NCI-H510A treated with DMSO at 0.1 percent for 48 hours (cell line): Measurements from ENCODE around the gene KIF18B.

ENCODE experiments used
- DNase-seq: peaks from one replicate; lab custom pipeline; 2025; lab: John Stamatoyannopoulos, UW

Gene KIF18B

GRCh38 chr17:44919411-44919810 is 28.2 kb downstream of the KIF18B start:
- no peak for DNase-seq

- DNase-seq = no peak
Measured at GRCh38 chr17:44918006-44918405, 29.6 kb downstream of the KIF18B start.

DNA sequence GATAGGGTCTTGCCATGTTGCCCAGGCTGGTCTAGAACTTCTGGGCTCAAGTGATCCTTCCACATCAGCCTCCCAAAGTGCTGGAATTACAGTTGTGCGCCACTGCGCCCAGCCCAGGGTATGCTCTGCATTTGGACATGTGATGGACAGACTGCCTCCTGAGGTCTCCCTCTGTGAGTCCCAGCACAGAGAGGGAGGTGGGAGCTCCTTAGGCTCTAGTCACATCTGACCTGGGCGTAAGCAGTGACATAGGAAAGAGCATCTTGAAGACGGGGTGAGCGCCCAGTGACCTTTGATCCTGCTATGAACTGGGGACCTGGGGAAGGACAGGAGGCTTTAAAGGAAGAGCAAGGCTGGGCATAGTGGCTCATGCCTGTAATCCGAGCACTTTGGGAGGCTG is 30.1 kb downstream of the KIF18B start:
- DNase-seq = no peak

- no peak for DNase-seq
Measured at GRCh38 chr17:44916781-44917241, 30.8 kb downstream of the KIF18B start.

DNA sequence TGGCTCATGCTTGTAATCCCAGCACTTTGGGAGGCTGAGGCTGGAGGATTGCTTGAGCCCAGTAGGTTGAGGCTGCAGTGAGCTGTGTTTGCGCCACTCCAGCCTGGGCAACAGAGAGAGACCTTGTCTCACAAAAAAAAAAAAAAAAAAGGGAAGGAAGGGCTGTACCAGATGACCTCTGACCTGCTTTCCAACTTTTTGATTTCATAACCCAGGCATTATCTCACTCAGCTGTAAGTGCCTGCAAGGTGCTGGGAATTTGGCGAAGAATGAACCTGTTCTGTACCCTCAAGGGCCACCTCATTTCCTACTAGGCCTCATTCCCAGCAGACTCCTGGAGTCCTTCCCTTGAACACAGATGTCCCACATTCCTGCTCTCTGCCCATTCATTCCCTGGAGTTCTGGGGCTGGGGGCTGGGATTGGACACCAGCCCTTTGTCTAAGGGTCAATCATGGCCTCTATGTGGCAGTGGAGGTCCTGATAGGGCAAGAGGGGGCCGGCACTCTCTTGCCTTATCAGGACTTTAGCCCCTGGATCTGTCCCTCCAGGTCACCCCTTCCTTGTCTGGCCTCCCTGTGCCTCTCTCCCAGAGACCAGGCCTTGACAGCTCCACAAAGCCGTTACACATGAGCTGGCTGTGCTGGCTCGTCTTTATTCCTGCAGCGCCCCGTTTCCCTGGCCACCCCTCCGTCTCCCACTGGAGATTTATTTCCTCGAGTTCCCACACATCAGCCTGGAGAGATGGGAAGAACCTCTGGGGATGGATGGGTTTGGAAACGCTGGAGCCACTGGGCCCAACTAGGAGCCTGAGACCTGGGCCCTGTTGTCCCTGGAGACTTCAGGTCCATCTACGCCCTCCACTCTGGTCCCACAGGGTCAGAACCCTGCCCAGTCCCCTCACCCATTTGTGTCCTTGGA is 31.5 kb downstream of the KIF18B start:
- DNase-seq = no peak

DNA sequence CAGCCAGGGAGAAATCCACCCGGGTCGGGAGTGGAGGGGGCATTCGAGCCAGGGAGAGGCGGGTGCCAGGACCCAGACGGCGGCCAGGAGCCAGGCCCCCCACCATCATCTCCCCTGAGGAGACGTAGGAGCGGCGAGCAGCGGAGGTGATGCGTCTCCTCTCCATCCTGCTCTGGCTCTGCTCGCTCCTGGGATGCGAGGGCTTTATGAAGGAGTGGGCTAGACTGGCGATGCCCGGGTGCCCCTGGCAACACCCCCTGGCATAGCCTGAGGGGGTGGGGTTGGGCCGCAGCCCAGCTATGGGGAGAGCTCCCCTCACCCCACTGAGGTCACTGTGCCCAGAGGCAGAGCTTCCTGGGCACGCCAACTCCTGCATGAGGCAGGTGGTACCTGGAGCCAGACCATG is 32.2 kb downstream of the KIF18B start, which contains the start of gene GFAP:
Gene GFAP (minus strand): TSS at position 180 of the 406 bp plus-strand sequence. CDS start 14 bp downstream, at position 166.
- no peak for DNase-seq

- no peak for DNase-seq
Measured at GRCh38 chr17:44914698-44915271, 32.8 kb downstream of the KIF18B start.

GRCh38 chr17:44914148-44914547 is 33.4 kb downstream of the KIF18B start:
- DNase-seq = no peak

- no peak for DNase-seq
Measured at GRCh38 chr17:44913676-44914075, 33.9 kb downstream of the KIF18B start.

DNA sequence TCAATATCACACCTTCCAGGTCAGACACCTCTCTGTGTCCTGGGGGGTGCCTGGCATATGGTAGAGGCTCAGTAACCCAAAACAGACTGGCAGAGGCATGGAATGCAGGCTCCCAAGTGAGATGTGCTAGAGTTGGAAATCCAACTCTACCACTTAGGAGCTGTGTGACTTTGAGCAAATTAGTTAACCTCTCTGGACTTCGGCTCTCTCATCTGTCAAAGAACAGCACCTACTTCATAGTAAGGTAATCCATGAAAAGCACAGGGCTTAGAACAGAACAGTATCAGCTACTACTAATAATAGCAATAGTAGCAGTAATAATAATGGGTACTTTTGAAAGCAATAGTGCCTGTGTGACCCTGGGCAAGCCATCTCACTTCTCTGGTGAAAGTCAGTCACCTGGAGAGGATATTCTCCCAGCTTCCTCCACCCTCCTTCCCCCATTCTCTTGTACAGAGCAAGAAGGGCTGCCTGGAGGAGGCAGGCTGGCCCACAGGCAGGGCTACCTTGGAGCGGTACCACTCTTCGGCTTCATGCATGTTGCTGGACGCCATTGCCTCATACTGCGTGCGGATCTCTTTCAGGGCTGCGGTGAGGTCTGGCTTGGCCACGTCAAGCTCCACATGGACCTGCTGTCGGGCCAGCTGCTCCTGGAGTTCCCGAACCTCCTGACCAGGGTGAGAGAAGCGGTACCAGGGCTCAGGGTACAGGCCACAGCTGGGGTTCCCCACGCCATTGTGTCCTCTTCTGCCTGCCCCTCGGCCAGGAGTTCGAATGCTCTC is 34.6 kb downstream of the KIF18B start:
- DNase-seq = no peak

DNA sequence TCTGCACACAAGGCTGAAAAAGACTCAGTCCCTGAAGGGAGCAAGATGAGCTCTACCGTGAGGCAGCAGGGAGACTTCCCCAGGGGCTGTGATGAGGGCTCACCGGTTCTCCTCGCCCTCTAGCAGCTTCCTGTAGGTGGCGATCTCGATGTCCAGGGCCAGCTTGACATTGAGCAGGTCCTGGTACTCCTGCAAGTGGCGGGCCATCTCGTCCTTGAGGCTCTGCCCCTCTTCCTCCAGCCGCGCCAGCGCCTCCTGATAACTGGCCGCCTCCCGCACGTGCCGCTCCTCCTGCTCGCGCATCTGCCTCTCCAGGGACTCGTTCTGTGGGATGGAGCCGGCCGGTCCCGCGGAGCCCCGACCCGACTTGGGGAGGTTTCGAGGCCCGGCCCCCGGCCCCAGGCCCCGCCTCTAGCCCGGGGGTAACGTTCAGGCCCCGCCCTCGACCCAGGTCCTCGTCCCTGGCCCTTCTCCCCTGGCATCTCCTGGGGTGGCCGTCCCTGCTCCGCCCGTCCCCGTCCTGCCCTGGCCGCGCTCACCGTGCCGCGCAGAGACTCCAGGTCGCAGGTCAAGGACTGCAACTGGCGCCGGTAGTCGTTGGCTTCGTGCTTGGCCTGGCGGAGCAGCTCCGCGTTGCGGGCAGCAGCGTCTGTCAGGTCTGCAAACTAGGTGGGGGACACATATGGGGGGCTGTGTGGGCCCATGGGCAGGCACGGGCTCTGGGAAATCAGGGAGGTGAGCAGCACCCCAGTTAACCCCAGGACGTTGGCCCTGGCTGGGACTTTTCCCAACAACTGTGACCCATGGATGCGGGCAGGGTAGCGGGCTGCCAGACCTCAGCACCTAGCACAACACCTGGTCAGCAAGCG is 36.2 kb downstream of the KIF18B start:
- peak; percentile 30 for DNase-seq

DNA sequence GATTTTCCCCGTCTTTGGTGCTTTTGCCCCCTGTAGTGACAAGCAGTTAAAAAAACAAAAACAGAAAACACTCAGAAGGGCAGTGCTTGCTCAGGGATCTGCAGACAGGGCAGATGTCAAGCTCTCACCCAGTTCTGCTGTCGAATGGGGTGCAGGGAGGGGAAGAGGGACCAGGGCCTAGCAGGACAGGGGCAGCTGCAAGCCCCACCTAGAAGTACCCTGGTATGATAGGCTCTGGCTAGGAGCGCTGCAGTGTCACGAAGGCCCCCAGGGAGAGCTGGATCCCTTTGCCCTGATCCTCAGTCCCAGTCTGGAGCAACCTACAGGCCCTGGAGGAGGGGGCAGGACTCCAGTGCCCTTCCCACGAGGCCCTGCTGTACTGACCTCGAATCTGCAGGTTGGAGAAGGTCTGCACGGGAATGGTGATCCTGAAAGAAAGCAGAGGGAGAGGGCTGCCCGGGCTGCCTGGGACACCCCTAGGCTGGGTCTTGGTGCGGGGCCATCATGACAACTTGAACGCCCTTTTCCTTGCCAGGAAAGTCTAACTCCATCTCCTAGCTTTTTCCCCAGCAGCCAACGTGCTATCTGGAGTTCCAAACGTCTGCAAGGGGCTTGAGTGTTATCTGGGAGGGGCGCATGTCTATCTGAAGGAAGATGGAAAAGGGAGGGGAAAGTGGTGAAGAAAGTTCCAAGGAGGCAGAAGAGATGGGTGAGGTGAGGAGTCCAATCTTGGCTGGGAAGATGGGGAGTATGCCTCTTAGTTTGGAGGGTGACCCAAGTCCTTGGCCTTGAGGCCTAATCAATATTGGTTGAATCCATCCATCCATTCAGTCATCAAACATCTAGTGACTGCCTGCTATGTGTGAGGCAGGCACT is 37.1 kb downstream of the KIF18B start:
- no peak for DNase-seq

DNA sequence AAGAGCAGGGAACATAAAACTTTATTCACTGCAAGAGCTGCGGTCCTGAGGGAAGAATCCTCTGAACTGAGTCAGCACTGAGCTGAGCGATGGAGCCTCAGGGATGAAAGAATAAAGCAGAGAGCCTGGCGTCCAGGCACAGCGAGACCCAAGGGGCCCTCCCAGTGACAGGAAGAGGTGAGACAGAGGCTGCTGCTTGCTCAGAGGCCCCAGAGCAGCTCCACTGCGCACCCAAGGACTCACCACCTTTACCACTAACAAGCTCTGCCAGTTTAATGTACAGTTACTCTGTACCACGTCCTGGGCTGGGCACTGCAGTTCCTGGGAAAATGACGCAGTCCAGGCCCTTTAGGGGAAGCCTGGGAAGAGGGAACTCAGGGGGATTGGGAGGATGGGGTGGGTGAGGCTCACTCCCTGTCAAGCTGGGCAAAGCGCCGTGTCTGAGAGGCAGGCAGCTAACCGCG is 37.9 kb downstream of the KIF18B start:
- no peak for DNase-seq

- DNase-seq = no peak
Measured at GRCh38 chr17:44908761-44909326, 38.7 kb downstream of the KIF18B start.

GRCh38 chr17:44907729-44908470 is 39.7 kb downstream of the KIF18B start:
- DNase-seq = no peak

- no peak for DNase-seq
Measured at GRCh38 chr17:44906763-44907728, 40.5 kb downstream of the KIF18B start.

GRCh38 chr17:44906010-44906646 is 41.4 kb downstream of the KIF18B start:
- DNase-seq = no peak
